Measurements from ENCODE around the gene RFT1. TPM values are rescaled to one million over a fixed set of nuclear protein-coding genes. Genes with fewer than 3 reads are reported as not detected.

Gene RFT1
- total and polyA plus RNA-seq, 9 donors = 8.3 to 23.6 (median 17.8) TPM

DNA sequence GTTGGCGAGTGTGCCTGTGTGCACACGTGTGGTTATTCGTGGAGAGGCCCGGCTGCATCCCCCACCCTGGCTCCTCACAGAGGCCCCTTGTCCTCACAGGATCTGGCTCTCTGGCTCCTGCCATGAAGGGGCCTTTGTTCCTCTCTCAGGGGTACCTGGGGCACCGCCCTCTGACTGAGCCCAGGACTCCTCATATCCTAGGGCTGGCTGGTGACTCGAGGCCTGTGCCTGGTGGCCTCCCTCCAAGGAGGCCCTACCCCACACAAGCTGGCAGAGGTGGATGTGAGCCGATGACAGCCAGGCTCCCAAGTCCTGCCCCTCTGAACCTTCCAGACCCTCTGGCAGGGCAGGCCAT, 40.8 kb upstream of the RFT1 start:
- DNase-seq = no peak
- TF ChIP-seq, protein P1, sequence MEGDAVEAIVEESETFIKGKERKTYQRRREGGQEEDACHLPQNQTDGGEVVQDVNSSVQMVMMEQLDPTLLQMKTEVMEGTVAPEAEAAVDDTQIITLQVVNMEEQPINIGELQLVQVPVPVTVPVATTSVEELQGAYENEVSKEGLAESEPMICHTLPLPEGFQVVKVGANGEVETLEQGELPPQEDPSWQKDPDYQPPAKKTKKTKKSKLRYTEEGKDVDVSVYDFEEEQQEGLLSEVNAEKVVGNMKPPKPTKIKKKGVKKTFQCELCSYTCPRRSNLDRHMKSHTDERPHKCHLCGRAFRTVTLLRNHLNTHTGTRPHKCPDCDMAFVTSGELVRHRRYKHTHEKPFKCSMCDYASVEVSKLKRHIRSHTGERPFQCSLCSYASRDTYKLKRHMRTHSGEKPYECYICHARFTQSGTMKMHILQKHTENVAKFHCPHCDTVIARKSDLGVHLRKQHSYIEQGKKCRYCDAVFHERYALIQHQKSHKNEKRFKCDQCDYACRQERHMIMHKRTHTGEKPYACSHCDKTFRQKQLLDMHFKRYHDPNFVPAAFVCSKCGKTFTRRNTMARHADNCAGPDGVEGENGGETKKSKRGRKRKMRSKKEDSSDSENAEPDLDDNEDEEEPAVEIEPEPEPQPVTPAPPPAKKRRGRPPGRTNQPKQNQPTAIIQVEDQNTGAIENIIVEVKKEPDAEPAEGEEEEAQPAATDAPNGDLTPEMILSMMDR (IDR thresholded peaks at IDR 0.05) = no peak
- TF ChIP-seq POLR2A (IDR thresholded peaks at IDR 0.05) = no peak
- TF ChIP-seq EP300 (IDR thresholded peaks at IDR 0.05) = no peak
- Histone ChIP-seq H3K36me3 (no peaks in the 10 kb centered on the region), H3K9me3 (no peaks in the 10 kb centered on the region), H3K27me3 (no peaks in the 10 kb centered on the region), H3K4me1 (ENCODE audit: insufficient read depth) (peaks cover 2% of the 10 kb centered on the region), H3K4me3 (no peak overlapping the region), H3K27ac (no peak overlapping the region)
- intact Hi-C loops (cut with DNase I) = no loop called here
- WGBS, 3 donors = 72 to 93% (median 76%) methylated on average over 6 to 7 of the region's 7 CpGs

DNA sequence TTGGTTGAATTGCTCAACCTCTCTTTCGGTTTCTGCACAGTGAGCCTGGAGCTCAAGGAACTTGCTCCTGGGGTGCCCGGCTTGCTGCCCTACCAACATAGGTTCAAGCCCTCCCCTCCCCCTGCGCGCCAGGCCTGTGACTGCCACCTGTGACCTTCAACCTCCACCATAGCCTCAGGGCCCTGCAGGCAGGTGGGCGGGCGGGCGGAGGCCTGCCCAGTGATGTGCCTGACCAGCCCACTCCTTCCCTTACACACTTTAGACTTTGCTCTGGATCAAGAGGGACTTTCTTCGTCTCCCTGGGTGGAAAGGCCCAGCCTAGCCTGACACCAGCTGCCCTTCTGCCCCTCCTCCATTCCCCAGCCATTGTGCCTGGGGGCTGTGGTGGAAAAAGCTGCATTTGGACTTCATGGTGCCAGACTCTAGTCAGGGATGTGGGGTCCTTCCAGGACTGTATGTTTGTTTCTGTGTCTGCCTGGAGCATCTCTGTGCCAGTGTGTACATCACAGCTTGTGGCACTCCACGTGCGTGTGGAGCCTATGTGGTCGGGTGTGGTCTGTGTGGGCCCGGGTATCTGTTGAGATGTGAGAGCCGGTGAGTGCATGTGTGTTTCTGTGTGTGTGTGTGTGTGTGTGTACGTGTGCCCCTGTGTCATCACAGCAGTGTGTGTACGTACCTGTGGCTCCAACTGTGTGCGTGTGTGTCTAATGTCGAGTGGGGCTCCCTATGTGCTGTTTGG, 40.3 kb upstream of the RFT1 start:
- TF ChIP-seq EP300 (IDR thresholded peaks at IDR 0.05) (no peak), POLR2A (IDR thresholded peaks at IDR 0.05) (no peak)
- TF ChIP-seq, protein P1 (IDR thresholded peaks at IDR 0.05) = no peak
- H3K4me3 ChIP-seq = no peak overlapping the region
- intact Hi-C loops (cut with DNase I) = no loop called here
- peaks cover 2% of the 10 kb centered on the region for H3K4me1 ChIP-seq (ENCODE audit: insufficient read depth)
- no peaks in the 10 kb centered on the region for H3K36me3 ChIP-seq
- H3K27me3 ChIP-seq = no peaks in the 10 kb centered on the region
- 80 to 85% (median 85%) methylated on average over 17 of the region's 17 CpGs for WGBS, 3 donors
- H3K9me3 ChIP-seq = no peaks in the 10 kb centered on the region
- no peak overlapping the region for H3K27ac ChIP-seq
- no peak for DNase-seq

DNA sequence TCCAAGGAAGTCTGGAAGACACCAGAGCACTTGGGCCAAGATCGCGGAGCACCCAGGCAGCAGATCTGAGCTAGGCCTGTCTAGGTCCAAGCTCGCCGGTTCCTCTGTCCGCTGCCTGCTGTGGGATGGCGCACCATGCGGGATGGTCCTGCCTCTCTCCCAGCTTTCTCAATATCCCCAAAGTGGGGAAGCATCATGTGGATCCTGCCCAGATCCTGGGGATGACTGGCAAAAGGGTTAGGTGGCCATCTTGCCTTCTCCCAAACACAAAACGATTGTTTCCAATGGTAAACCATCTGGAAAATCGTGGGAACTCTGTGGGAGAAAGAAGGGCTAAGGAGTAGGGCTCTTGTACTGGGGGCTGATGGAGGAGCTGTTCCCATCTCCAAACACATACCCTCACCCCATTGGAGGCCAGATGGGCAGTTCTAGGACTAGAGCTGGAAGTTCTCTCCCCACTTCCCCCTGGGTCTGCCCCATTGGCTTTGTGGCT, 39.6 kb upstream of the RFT1 start:
- no peaks in the 10 kb centered on the region for H3K36me3 ChIP-seq
- TF ChIP-seq EP300 (IDR thresholded peaks at IDR 0.05) (no peak), POLR2A (IDR thresholded peaks at IDR 0.05) (no peak)
- TF ChIP-seq, protein P1 (IDR thresholded peaks at IDR 0.05) = no peak
- H3K27ac ChIP-seq = no peak overlapping the region
- DNase-seq = no peak
- H3K4me3 ChIP-seq = no peak overlapping the region
- WGBS, 3 donors = 93 to 95% (median 93%) methylated on average over 9 of the region's 9 CpGs
- no peaks in the 10 kb centered on the region for H3K9me3 ChIP-seq
- H3K27me3 ChIP-seq = no peaks in the 10 kb centered on the region
- H3K4me1 ChIP-seq (ENCODE audit: insufficient read depth) = peaks cover 2% of the 10 kb centered on the region
- intact Hi-C loops (cut with DNase I) = loop anchor here in 1 of 4 donors (5.0 kb wide), 1 partner anchor 82 kb away; no protein-coding TSS in a partner anchor

DNA sequence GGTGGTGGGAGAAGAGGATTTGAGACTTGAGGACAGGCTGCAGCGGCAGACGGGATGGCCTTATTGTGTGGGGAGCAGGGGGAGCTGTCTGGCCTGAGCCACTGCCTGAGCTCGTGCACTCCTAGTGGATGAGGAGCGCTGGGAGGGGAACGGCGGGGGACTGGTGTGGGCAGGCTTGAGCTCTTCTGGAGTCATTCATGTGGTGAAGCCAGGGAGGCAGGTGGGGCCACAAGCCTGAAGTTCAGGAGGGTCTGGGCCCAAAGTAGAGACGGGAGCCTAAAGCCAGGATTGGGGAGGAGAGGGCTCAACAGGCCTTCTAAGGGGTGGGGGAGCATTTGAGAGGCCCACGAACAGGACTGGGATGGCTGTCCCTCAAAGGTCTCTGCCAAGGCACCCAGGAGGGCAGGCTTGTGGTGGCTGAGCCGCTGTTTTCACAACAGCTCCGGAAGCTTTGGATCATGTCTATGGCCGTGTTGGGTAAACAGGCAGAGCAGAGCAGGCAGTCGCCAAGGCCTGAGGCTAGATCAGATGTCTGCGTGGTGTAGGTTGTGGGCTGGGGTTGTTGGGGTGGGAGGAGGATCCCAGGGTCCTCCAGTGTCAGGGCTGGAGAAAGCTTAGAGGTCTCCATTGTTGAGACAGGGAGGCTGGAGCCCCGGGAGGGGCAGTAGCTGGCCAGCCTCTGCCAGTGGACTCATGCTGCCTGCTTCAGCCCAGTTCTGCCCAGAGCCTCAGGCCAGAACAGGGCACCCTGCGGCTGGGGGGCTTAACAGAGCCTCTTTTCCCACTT, 39.0 kb upstream of the RFT1 start:
- H3K27me3 ChIP-seq = no peaks in the 10 kb centered on the region
- H3K27ac ChIP-seq = no peak overlapping the region
- H3K9me3 ChIP-seq = no peaks in the 10 kb centered on the region
- H3K36me3 ChIP-seq = no peaks in the 10 kb centered on the region
- H3K4me1 ChIP-seq (ENCODE audit: insufficient read depth) = peaks cover 2% of the 10 kb centered on the region
- no peak for DNase-seq
- H3K4me3 ChIP-seq = no peak overlapping the region
- WGBS, 3 donors = 82 to 83% (median 83%) methylated on average over 15 of the region's 15 CpGs
- TF ChIP-seq EP300 (IDR thresholded peaks at IDR 0.05) = no peak
- TF ChIP-seq, protein P1 (IDR thresholded peaks at IDR 0.05) = no peak
- no peak for TF ChIP-seq POLR2A (IDR thresholded peaks at IDR 0.05)
- intact Hi-C loops (cut with DNase I) = loop anchor here in 1 of 4 donors (5.0 kb wide), 1 partner anchor 83 kb away; no protein-coding TSS in a partner anchor

Data from ovary (tissue), 9 donors.